Endothelial cell of umbilical vein (primary cell): Measurements from ENCODE around the gene PRKAG2. TPM values are rescaled to one million over a fixed set of nuclear protein-coding genes. Genes with fewer than 3 reads are reported as not detected.

ENCODE experiments used
- BruUV-seq: library from RNA; stranded (reverse); fragments of 400-500 nt; replicated peaks from 2 replicates; lab custom pipeline; 2021; lab: Mats Ljungman, UMichigan
- CTCF ChIA-PET: fragments of 300-600, 350-600 bp; sonication (Branson Sonifier 250); formaldehyde crosslinking; loops from one replicate; lab custom pipeline; 2021; ENCODE audit warnings: antibody characterized with exemption, inconsistent platforms; lab: Charles Lee
- POLR2A ChIA-PET: fragments of 300-600, 350-600 bp; sonication (Branson Sonifier 250); formaldehyde crosslinking; loops from one replicate; lab custom pipeline; 2021; ENCODE audit warnings: antibody characterized with exemption, inconsistent platforms; lab: Charles Lee
- DNase-seq: peaks from one replicate; pipeline ENCODE4 v3.0.0-alpha.2; 2011; ENCODE audit warnings: low read depth, low spot score
- FAIRE-seq: peaks from 2 replicates; lab custom pipeline; 2011; peaks lifted over from hg19 to GRCh38; lab: Jason Lieb, UNC
- H2AFZ ChIP-seq: 2 replicates; pipeline ENCODE4 v1.6.0; 2012; ENCODE audit warnings: low read depth, low read length, control low read depth, inconsistent platforms
- H3K27ac ChIP-seq: 2 replicates; pipeline ENCODE4 v1.5.1; 2011; ENCODE audit warnings: low read depth, mild to moderate bottlenecking, control low read depth, low read length, moderate library complexity; ENCODE audit not compliant: insufficient read depth
- H3K27me3 ChIP-seq, 2 experiments: 2 replicates each; pipeline versions ENCODE4 v1.6.0 to v1.6.1; 2011; ENCODE audit warnings: low read length in 2 of 2, mixed read lengths in 1 of 2; ENCODE audit not compliant: control insufficient read depth in 2 of 2, insufficient read depth in 2 of 2
- H3K36me3 ChIP-seq, 2 experiments: 2 replicates in 1 of 2; 3 replicates in 1 of 2; pipeline ENCODE4 v1.5.1; 2011; ENCODE audit warnings: low read length in 2 of 2, mild to moderate bottlenecking in 1 of 2, moderate library complexity in 1 of 2; ENCODE audit not compliant: control insufficient read depth in 2 of 2, insufficient read depth in 2 of 2; ENCODE audit errors: extremely low read depth in 1 of 2
- H3K4me1 ChIP-seq: 3 replicates; pipeline ENCODE4 v1.5.1; 2011; ENCODE audit warnings: mild to moderate bottlenecking, low read length; ENCODE audit not compliant: control insufficient read depth, insufficient read depth; ENCODE audit errors: extremely low read depth
- H3K4me2 ChIP-seq: 2 replicates; pipeline ENCODE4 v1.6.1; 2011; ENCODE audit warnings: low read length, control low read depth, mixed read lengths; ENCODE audit not compliant: insufficient read depth
- H3K4me3 ChIP-seq, 3 experiments: fragments of 200-600 bp in 1 of 3; sonication (generic), shearing (Covaris generic) in 1 of 3; replicated peaks in 1 of 3; 2 replicates each; pipeline ENCODE4 v1.5.1; 2011 to 2016; ENCODE audit warnings: control low read depth in 3 of 3, low read length in 3 of 3, mild to moderate bottlenecking in 2 of 3, inconsistent platforms in 1 of 3, low read depth in 1 of 3, moderate library complexity in 1 of 3; ENCODE audit not compliant: insufficient read depth in 1 of 3
- H3K79me2 ChIP-seq: 2 replicates; pipeline ENCODE4 v1.6.0; 2012; ENCODE audit warnings: low read length, inconsistent platforms; ENCODE audit not compliant: control insufficient read depth, insufficient read depth
- H3K9ac ChIP-seq: replicated peaks from 2 replicates; pipeline ENCODE3; 2011; ENCODE audit warnings: low read length, control low read depth; ENCODE audit not compliant: insufficient read depth; ENCODE audit errors: extremely low read depth
- H3K9me1 ChIP-seq: replicated peaks from 3 replicates; pipeline ENCODE4 v1.6.0; 2011; ENCODE audit warnings: mild to moderate bottlenecking, low read length; ENCODE audit not compliant: control insufficient read depth, insufficient read depth; ENCODE audit errors: extremely low read depth
- H3K9me3 ChIP-seq: replicated peaks from 2 replicates; pipeline ENCODE4 v1.5.1; 2012; ENCODE audit warnings: low read length, inconsistent platforms; ENCODE audit not compliant: control insufficient read depth, insufficient read depth
- H4K20me1 ChIP-seq: replicated peaks from 2 replicates; pipeline ENCODE3; 2011; ENCODE audit warnings: mild to moderate bottlenecking, low read length; ENCODE audit not compliant: control insufficient read depth, insufficient read depth; ENCODE audit errors: extremely low read depth
- CTCF ChIP-seq, 2 donors: IDR thresholded peaks; 1 replicate in 1 of 2; 2 replicates in 1 of 2; pipeline ENCODE4 v1.5.1; 2011; ENCODE audit warnings: low read length in 2 of 2, mild to moderate bottlenecking in 2 of 2, moderate library complexity in 2 of 2, control low read depth in 1 of 2, inconsistent platforms in 1 of 2, low read depth in 1 of 2; ENCODE audit not compliant: insufficient read depth in 1 of 2; ENCODE audit errors: extremely low read depth in 1 of 2
- FOS ChIP-seq: IDR thresholded peaks from 2 replicates; pipeline ENCODE4 v1.6.1; 2011; ENCODE audit warnings: mild to moderate bottlenecking, low read length, moderate library complexity, borderline replicate concordance; ENCODE audit not compliant: insufficient read depth
- GATA2 ChIP-seq: IDR thresholded peaks from 2 replicates; pipeline ENCODE4 v1.7.0; 2011; ENCODE audit warnings: low read depth, mild to moderate bottlenecking, moderate library complexity, mixed read lengths, low read length; ENCODE audit not compliant: insufficient read length, insufficient read depth
- JUN ChIP-seq: IDR thresholded peaks from 2 replicates; pipeline ENCODE4 v1.6.1; 2011; ENCODE audit warnings: borderline replicate concordance, low read depth; ENCODE audit not compliant: insufficient read length, insufficient read depth
- MAX ChIP-seq: IDR thresholded peaks from 2 replicates; pipeline ENCODE4 v1.6.1; 2011; ENCODE audit not compliant: insufficient read depth, insufficient read length
- MYC ChIP-seq: IDR thresholded peaks from one replicate; pipeline ENCODE4 v1.6.1; 2011; ENCODE audit warnings: mild to moderate bottlenecking, low read depth, low read length
- POLR2AphosphoS5 ChIP-seq: IDR thresholded peaks from 2 replicates; pipeline ENCODE4 v1.6.1; 2012; ENCODE audit warnings: low read depth, mild to moderate bottlenecking, control low read depth, low read length, moderate library complexity; ENCODE audit not compliant: insufficient read depth
- dilution Hi-C: fragments of 300-500 bp; cut with MboI; formaldehyde crosslinking; loops from one replicate; pipeline ENCODE4 v1.15.0; 2019; ENCODE audit warnings: low sequenced_read_pairs; ENCODE audit not compliant: extremely low pct_ligation_motif_present
- intact Hi-C: fragments of 100-400 bp; cut with micrococcal nuclease; formaldehyde crosslinking; loops from one replicate; pipeline ENCODE4 v1.10.0; 2022
- polyA plus RNA-seq, 4 experiments: library from polyadenylated mRNA; depleted of rRNA in 3 of 4; stranded (reverse) in 3 of 4; unstranded in 1 of 4; fragments of >200 nt; gene quantifications; 2 replicates each; pipeline versions ENCODE4 v1.2.1 to v1.2.3, GENCODE V29; 2011 to 2012; ENCODE audit warnings: missing spikeins in 1 of 4
- total RNA-seq: library from RNA; stranded (reverse); gene quantifications from 2 replicates; pipeline ENCODE4 v1.2.3, GENCODE V29; 2021

PRKAG2 gene
- total and polyA plus RNA-seq, 2 donors (not counting 3 experiments of a cell fraction or from before 2014, with no cell fraction given): 19.3 to 51.5 TPM

DNA sequence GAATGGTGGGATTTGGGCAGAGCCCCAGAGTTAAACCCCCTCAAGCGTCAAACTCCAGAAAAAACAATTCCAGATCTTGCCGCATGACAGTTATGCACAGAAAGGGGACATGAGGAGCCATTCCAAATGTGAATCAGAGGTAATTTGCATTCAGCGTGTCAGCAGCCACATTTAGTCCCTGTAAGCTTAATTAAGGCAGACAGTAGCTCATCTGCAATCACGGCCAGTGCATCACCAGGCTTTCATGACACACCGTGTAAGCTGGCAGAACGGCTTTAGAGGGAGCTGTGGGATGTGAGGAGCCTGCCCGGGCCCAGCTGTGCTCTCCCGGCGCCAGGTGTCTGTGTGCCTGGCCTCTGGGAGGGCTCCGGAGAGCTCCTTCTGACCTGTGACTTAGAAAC is 18.7 kb upstream of the PRKAG2 start:
- Histone ChIP-seq H4K20me1 (no peaks in the 10 kb centered on the region), H3K27me3 (peaks cover 0 to 4% of the 10 kb centered on the region in 2 experiments), H3K36me3 (no peaks in the 10 kb centered on the region), H3K9me1 (no peaks in the 10 kb centered on the region), H3K9ac (no peak overlapping the region), H3K4me1 (no peaks in the 10 kb centered on the region), H3K4me3 (no peak overlapping the region), H3K79me2 (no peaks in the 10 kb centered on the region), H3K4me2 (no peak overlapping the region), H3K9me3 (no peaks in the 10 kb centered on the region), H3K27ac (no peak overlapping the region), H2AFZ (no peak overlapping the region)
- ChIA-PET CTCF (interaction anchor here (1.0 kb wide), 1 partner anchor 14 kb away, joined by 3 read pairs; no protein-coding TSS in a partner anchor), POLR2A (no interaction called here)
- DNase-seq (no peak), FAIRE-seq (no peak)
- no peak for TF ChIP-seq MAX
- no peak for TF ChIP-seq JUN
- TF ChIP-seq GATA2: no peak
- BruUV-seq: no TSS peak
- intact Hi-C loops (no loop called here), dilution Hi-C loops (no loop called here)

GRCh38 chr7:151895008-151895630 is 18.2 kb upstream of the PRKAG2 start:
- POLR2A ChIA-PET: no interaction called here
- H3K79me2 ChIP-seq: no peaks in the 10 kb centered on the region
- H3K27me3 ChIP-seq: peaks cover 0 to 4% of the 10 kb centered on the region in 2 experiments
- H3K9me3 ChIP-seq: no peaks in the 10 kb centered on the region
- FAIRE-seq: no peak
- H3K9ac ChIP-seq: no peak overlapping the region
- H3K4me3 ChIP-seq: no peak overlapping the region
- H2AFZ ChIP-seq: no peak overlapping the region
- CTCF ChIA-PET: interaction anchor here (1.0 kb wide), 1 partner anchor 13 kb away, joined by 3 read pairs; no protein-coding TSS in a partner anchor
- H3K4me1 ChIP-seq: no peaks in the 10 kb centered on the region
- TF ChIP-seq MYC (no peak), CTCF (IDR thresholded peaks at IDR 0.05; ENCODE audit: extremely low read depth in 1 of 2, insufficient read depth in 1 of 2, low read depth in 1 of 2, low read length in 2 of 2) (no peak), POLR2AphosphoS5 (no peak), FOS (no peak), JUN (no peak)
- intact Hi-C loops (no loop called here), dilution Hi-C loops (no loop called here)
- BruUV-seq: no TSS peak
- no peak overlapping the region for H3K4me2 ChIP-seq
- H3K9me1 ChIP-seq: no peaks in the 10 kb centered on the region
- no peaks in the 10 kb centered on the region for H3K36me3 ChIP-seq
- H4K20me1 ChIP-seq: no peaks in the 10 kb centered on the region
- no peak overlapping the region for H3K27ac ChIP-seq
- no peak for DNase-seq
